H1 (cell line): ENCODE measurements around the gene RDM1. TPM values are rescaled to one million over a fixed set of nuclear protein-coding genes. Genes with fewer than 3 reads are reported as not detected.

Experiments
- JUN ChIP-seq: IDR thresholded peaks from 2 replicates; pipeline ENCODE4 v1.6.1; 2011; ENCODE audit warnings: low read depth, mild to moderate bottlenecking, improper control_type of control experiment, low read length
- polyA plus RNA-seq, 7 experiments: library from polyadenylated mRNA; depleted of rRNA in 3 of 7; stranded (reverse) in 5 of 7; unstranded in 2 of 7; fragments of >200 nt in 5 of 7; fragments of 200-250 nt in 2 of 7; gene quantifications; 1 replicate in 5 of 7; 2 replicates in 1 of 7; 4 replicates in 1 of 7; pipeline versions ENCODE4 v1.2.1 to v1.2.3, GENCODE V29; 2011 to 2013; ENCODE audit warnings: missing spikeins in 2 of 7, mixed read lengths in 2 of 7
- total RNA-seq: library from RNA; stranded (reverse); fragmentation: NEBNext Ultra II Directional; extraction: Animal tissue kit (Norgen Biotek cat#: 25700); gene quantifications from 2 replicates; pipeline ENCODE4 v1.2.1, GENCODE V29; 2021

RDM1 gene
- total and polyA plus RNA-seq, 2 of the 8 experiments (the other 6 are each of a cell fraction or from before 2014, with no cell fraction given): 7.3 to 9.7 TPM

DNA sequence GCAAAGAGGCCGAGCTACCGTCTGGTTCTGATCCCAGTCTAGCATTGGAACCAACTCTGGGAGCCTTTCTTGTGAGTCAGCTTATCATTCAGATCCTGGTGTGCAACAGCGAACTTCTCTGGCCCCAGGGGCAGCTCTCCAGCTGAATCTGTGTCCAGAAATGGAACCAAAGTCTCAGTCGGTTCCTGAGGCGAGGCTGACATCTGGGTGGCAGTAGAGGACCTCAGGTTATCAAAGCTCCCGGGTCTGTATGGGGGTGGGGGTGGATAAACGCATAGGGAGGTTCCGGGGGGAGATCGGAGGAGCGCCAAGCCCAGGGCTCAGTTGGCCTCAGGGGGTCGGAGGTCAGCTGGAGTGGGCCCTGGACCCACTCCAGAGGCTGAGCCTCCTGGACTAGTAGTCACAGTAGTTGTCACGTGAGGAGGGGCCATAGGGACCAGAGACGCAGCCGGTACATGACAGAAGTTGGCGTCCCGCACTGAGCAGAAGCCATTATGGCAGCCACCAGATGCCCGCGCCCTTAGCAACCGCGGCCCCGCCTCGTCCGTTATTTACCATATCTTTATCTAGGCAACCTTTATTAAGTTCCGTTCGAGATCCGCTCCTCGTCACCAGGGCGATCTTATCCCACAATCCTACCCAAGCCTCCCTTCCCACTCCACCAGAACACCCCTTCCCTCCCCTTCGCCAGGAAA lies 12.9 kb downstream of the RDM1 start (continued):
- no peak for TF ChIP-seq JUN
